ENCODE results near the gene INPP5A.
A peak's percentile ranks its signal among the peaks of the same experiment; 100 is the strongest.
"Not testable (repeated sequence)": the region's sequence is repeated elsewhere in the genome, so short reads cannot be mapped to it uniquely, and the experiment has no call there.

INPP5A gene

DNA sequence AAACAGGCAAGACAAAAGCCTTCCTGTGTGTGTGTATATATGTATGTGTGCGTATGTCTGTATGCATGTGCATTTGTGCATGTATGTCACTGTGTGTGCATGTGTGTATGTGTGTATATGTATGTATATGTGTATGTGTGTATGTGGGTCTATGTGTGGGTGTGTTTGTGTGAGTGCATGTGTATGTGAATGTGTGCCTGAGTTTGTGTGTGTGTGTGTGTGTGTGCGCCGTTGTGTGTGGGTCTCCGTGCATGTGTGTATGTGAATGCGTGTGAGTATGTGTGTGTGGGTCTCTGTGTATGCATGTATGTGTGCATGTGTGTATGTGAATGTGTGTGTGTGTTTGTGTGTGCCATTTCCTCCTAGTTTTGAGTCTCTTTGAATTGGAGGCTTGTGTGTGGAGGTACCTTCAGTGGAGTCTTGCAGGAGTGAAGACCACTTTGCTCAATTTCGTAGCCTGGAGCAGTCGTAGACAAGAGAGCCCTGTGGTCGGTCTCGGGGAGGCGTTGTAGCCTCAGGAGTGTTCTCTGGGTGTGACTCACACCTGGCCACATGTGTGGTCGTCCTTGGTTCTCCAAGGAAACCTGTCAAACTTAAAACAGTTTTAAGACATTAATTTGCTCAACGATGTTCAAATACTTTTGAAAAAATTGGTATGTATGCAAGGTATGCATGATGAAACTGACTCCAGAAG is 28.1 kb downstream of the INPP5A start:
- TF ChIP-seq, protein P1, sequence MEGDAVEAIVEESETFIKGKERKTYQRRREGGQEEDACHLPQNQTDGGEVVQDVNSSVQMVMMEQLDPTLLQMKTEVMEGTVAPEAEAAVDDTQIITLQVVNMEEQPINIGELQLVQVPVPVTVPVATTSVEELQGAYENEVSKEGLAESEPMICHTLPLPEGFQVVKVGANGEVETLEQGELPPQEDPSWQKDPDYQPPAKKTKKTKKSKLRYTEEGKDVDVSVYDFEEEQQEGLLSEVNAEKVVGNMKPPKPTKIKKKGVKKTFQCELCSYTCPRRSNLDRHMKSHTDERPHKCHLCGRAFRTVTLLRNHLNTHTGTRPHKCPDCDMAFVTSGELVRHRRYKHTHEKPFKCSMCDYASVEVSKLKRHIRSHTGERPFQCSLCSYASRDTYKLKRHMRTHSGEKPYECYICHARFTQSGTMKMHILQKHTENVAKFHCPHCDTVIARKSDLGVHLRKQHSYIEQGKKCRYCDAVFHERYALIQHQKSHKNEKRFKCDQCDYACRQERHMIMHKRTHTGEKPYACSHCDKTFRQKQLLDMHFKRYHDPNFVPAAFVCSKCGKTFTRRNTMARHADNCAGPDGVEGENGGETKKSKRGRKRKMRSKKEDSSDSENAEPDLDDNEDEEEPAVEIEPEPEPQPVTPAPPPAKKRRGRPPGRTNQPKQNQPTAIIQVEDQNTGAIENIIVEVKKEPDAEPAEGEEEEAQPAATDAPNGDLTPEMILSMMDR (conservative IDR thresholded peaks at IDR 0.05; ENCODE audit: low read depth, low read length), result no peak
- no peak overlapping the region for H3K4me3 ChIP-seq (ENCODE audit: low read length)
- no peak for DNase-seq (ENCODE audit: low read depth)

GRCh38 chr10:132566892-132567291 is 29.3 kb downstream of the INPP5A start:
- TF ChIP-seq, protein P1 (conservative IDR thresholded peaks at IDR 0.05; ENCODE audit: low read depth, low read length), result no peak
- no peak for DNase-seq (ENCODE audit: low read depth)
- H3K4me3 ChIP-seq (ENCODE audit: low read length), result no peak overlapping the region

GRCh38 chr10:132570265-132570664 is 32.7 kb downstream of the INPP5A start:
- TF ChIP-seq, protein P1 (conservative IDR thresholded peaks at IDR 0.05; ENCODE audit: low read depth, low read length), result no peak
- DNase-seq (ENCODE audit: low read depth), result no peak
- H3K4me3 ChIP-seq (ENCODE audit: low read length), result no peak overlapping the region

- DNase-seq (ENCODE audit: low read depth), result no peak
- TF ChIP-seq, protein P1 (conservative IDR thresholded peaks at IDR 0.05; ENCODE audit: low read depth, low read length), result no peak
- no peak overlapping the region for H3K4me3 ChIP-seq (ENCODE audit: low read length)
Observed at GRCh38 chr10:132570771-132571649, 33.4 kb downstream of the INPP5A start.

DNA sequence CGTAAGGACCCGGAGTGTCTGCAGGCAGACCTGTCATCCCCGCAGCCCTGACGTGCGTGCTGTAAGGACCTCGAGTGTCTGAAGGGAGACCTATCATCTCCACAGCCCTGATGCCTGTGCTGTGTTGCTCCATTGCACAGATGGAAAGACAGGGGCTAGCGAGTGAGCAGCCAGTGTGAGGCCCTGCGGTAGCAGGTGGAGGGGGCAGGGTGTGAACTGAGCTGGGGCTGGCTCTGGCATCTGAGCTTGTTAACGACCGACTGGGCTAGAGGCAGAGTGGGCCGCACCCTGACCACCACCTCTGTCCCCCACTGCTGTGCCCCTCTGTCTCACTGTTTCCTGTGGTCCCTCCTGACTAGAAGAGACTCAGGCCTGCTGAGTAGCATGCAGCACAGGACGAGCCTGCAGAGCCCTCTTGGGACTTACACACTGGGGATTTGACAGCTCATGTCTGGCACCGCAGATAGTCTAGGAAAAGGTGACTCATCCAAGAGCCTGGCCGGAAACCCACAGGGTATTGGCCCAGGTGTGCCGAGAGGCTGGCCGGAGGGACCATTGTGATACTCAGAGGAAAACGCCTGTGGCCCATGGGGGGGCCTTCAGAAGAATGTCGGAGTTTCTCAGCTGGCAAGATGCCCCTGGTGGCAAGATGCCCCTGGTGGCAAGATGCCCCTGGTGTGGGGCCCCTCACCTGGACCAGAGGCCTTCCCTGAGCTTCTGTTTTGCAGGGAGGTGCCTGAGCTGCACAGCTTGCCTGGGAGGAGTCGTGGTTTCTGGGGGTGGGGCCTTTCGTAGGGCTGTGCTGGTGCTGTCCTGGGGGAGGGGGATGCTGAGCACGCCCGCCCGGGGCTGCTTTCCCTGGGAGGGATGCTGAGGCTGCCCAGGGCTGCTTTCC is 34.3 kb downstream of the INPP5A start:
- peak; percentile 36 for DNase-seq (ENCODE audit: low read depth)
- no peak overlapping the region for H3K4me3 ChIP-seq (ENCODE audit: low read length)
- TF ChIP-seq, protein P1 (conservative IDR thresholded peaks at IDR 0.05; ENCODE audit: low read depth, low read length), result peak; percentile 6

GRCh38 chr10:132572545-132572937 is 35.0 kb downstream of the INPP5A start:
- DNase-seq (ENCODE audit: low read depth), result no peak
- TF ChIP-seq, protein P1 (conservative IDR thresholded peaks at IDR 0.05; ENCODE audit: low read depth, low read length), result no peak
- no peak overlapping the region for H3K4me3 ChIP-seq (ENCODE audit: low read length)

DNA sequence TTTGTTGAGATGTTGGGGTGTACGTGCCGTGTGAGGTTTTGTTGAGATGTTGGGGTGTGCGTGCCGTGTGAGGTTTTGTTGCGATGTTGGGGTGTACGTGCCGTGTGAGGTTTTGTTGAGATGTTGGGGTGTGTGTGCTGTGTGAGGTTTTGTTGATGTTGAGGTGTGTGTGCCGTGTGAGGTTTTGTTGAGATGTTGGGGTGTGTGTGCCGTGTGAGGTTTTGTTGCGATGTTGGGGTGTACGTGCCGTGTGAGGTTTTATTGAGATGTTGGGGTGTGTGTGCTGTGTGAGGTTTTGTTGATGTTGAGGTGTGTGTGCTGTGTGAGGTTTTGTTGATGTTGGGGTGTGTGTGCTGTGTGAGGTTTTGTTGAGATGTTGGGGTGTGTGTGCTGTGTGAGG is 35.4 kb downstream of the INPP5A start:
- not testable (repeated sequence) for H3K4me3 ChIP-seq (ENCODE audit: low read length); DNase-seq (ENCODE audit: low read depth)
